ENCODE results near the gene SLC12A8.
A peak's percentile ranks its signal among the peaks of the same experiment; 100 is the strongest.

SLC12A8 gene

GRCh38 chr3:125055331-125055912 is 157.1 kb downstream of the SLC12A8 start:
- peak; percentile 61 for DNase-seq (ENCODE audit: low read depth, low spot score)

GRCh38 chr3:125054449-125055329 is 157.9 kb downstream of the SLC12A8 start:
- DNase-seq (ENCODE audit: low read depth, low spot score), result peak; percentile 56

GRCh38 chr3:125054062-125054448 is 158.5 kb downstream of the SLC12A8 start:
- DNase-seq (ENCODE audit: low read depth, low spot score), result no peak

- DNase-seq (ENCODE audit: low read depth, low spot score), result no peak
Measured at GRCh38 chr3:125053304-125053699, 159.2 kb downstream of the SLC12A8 start.

- DNase-seq (ENCODE audit: low read depth, low spot score), result peak; percentile 86
Measured at GRCh38 chr3:125052624-125053303, 159.8 kb downstream of the SLC12A8 start.

- peak; percentile 86 for DNase-seq (ENCODE audit: low read depth, low spot score)
Measured at GRCh38 chr3:125051715-125052581, 160.6 kb downstream of the SLC12A8 start.

GRCh38 chr3:125051205-125051604 is 161.3 kb downstream of the SLC12A8 start:
- no peak for DNase-seq (ENCODE audit: low read depth, low spot score)

GRCh38 chr3:125050488-125051090 is 162.0 kb downstream of the SLC12A8 start:
- DNase-seq (ENCODE audit: low read depth, low spot score), result no peak

GRCh38 chr3:125048282-125048681 is 164.3 kb downstream of the SLC12A8 start:
- no peak for DNase-seq (ENCODE audit: low read depth, low spot score)

- DNase-seq (ENCODE audit: low read depth, low spot score), result peak; percentile 90
Measured at GRCh38 chr3:125045965-125046364, 166.6 kb downstream of the SLC12A8 start.

GRCh38 chr3:125045194-125045593 is 167.4 kb downstream of the SLC12A8 start:
- no peak for DNase-seq (ENCODE audit: low read depth, low spot score)

GRCh38 chr3:125043599-125044151 is 168.9 kb downstream of the SLC12A8 start:
- DNase-seq (ENCODE audit: low read depth, low spot score), result no peak

GRCh38 chr3:125042725-125043406 is 169.7 kb downstream of the SLC12A8 start:
- DNase-seq (ENCODE audit: low read depth, low spot score), result peak; percentile 70

GRCh38 chr3:125039131-125040100 is 173.1 kb downstream of the SLC12A8 start:
- peak; percentile 52 for DNase-seq (ENCODE audit: low read depth, low spot score)

GRCh38 chr3:125037498-125038150 is 174.9 kb downstream of the SLC12A8 start:
- no peak for DNase-seq (ENCODE audit: low read depth, low spot score)

- no peak for DNase-seq (ENCODE audit: low read depth, low spot score)
Measured at GRCh38 chr3:125035217-125035616, 177.3 kb downstream of the SLC12A8 start.

GRCh38 chr3:125033616-125034015 is 178.9 kb downstream of the SLC12A8 start:
- DNase-seq (ENCODE audit: low read depth, low spot score), result no peak

GRCh38 chr3:125033135-125033534 is 179.4 kb downstream of the SLC12A8 start:
- DNase-seq (ENCODE audit: low read depth, low spot score), result no peak
